HK-2 (cell line): ENCODE data around the gene DIAPH2.
A peak's percentile ranks its signal among the peaks of the same experiment; 100 is the strongest.

Experiments used
- DNase-seq: peaks from one replicate; pipeline ENCODE4 v3.0.0-alpha.2; 2018; ENCODE audit not compliant: unreplicated experiment

Gene DIAPH2

GRCh38 chrX:97563531-97564133, 879.0 kb downstream of the DIAPH2 start:
- peak; percentile 10 for DNase-seq

GRCh38 chrX:97564496-97564895, 879.9 kb downstream of the DIAPH2 start:
- DNase-seq: no peak

- no peak for DNase-seq
These were observed 902.5 kb downstream of the DIAPH2 start for GRCh38 chrX:97587171-97587570.

DNA sequence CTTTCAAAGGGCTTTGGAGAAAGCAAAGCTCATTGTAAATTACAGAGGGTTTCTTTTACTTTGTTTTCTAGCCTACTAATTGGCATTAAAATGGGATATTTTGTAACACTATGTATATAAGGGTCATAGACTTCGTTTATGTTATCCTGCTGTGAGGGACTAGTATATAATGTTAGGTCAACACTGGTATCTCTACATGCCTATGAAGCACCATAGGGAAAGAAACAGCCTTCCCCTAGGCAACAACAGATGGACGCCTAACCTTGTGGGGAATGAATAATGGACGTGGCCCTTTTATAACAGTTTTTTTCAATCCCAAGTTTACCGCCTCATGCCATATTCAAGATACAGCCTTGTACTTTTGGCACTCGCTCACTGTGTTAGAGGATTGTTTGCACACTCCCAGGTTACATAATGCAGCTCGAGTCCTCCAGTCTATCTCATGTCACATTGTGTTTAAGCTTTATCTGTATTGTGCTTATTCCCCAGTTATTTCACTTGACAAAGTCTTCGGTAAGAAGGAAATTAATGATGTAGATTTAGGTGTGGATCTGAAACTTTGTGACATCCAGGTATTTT, 910.1 kb downstream of the DIAPH2 start:
- no peak for DNase-seq

- DNase-seq: no peak
These were observed 913.3 kb downstream of the DIAPH2 start for GRCh38 chrX:97597954-97598353.

- no peak for DNase-seq
These were observed 918.0 kb downstream of the DIAPH2 start for GRCh38 chrX:97602465-97603258.

GRCh38 chrX:97605271-97605670, 920.6 kb downstream of the DIAPH2 start:
- DNase-seq: no peak

GRCh38 chrX:97609357-97609756, 924.7 kb downstream of the DIAPH2 start:
- DNase-seq: no peak

DNA sequence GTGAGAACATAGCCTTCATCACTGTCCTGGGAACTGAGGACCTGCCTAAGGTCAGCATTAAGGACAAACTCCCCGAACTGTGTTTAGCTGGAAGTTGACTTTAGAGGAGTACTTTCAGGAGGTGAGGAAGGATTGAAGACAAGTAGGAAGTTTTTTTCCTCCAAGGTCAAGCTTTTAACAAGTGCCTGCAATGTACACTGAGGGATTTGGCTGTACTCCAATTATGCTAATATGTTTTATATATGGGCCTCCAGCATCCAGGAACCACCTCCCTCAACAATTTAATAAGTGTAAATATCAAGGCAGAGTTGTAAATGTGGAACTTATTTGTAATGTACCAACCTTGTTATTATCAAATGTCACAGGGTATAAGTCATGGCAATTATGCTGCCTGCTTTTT, 925.3 kb downstream of the DIAPH2 start:
- no peak for DNase-seq

DNA sequence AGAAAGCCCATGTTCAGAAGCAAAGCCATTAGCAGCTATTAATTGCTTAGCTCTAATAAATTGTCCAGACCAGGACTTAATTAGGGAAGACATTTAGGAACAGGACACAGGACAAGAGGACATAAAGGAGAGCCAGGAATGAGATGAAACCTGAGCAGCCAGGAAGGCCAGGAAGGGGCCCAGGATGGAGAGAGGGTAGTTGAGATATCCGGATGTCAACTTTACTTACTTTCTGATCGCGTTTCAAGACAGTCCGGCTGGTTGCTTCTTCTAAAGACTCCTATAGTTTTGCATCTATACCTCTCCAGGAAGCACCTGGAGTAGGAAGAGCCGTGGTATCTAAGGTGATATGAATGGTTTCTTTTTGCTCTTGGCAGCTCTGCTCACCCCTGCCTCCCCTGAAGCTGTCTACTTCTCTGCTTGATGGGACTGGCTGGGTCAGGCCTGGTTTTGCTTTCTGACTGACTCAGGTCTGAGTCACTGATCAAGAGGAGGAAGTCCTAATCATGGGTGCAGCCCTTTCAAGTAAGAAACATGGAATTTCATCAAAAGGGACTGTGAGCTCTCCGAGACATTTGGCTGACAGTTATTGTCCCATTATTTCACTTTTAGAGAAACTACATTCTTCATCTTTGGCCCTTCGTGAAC, 932.4 kb downstream of the DIAPH2 start:
- DNase-seq: peak; percentile 29

GRCh38 chrX:97619499-97619898, 934.9 kb downstream of the DIAPH2 start:
- no peak for DNase-seq

DNA sequence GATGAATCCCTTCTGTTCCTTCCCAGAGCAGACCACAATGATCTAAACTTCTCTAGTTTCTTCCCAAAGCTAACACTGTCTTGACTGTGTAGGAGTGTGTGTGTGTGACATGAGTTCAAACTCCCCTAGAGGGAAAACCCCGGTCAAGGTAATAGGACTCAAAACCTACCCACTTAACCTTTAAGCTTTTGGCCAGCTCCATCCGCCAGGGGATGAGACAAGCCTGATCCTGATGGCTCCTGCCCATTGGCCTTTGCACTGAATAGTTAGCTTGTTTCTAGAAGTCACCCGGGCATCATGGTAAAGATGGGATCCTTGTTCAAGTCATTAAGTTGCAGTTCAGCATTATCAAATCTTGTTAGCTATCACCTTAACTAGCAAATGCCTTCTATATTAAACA, 937.5 kb downstream of the DIAPH2 start:
- DNase-seq: no peak

DNA sequence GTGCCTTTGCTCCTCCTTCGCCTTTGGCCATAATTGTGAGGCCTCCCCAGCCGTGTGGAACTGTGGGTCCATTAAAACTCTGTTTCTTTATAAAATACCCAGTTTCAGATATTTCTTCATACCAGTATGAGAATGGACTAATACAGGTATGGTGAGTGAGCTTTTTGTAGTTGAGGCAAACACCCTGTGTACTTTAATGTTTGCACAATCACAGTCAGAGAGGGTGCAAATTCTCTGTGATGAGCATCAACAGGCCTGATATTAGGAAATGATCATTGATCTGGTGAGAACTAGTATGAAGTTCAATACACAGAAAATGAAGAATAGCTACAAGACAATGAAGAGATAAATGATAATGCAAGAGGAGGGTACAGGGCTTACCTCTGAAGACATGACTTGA, 943.7 kb downstream of the DIAPH2 start:
- DNase-seq: no peak

DNA sequence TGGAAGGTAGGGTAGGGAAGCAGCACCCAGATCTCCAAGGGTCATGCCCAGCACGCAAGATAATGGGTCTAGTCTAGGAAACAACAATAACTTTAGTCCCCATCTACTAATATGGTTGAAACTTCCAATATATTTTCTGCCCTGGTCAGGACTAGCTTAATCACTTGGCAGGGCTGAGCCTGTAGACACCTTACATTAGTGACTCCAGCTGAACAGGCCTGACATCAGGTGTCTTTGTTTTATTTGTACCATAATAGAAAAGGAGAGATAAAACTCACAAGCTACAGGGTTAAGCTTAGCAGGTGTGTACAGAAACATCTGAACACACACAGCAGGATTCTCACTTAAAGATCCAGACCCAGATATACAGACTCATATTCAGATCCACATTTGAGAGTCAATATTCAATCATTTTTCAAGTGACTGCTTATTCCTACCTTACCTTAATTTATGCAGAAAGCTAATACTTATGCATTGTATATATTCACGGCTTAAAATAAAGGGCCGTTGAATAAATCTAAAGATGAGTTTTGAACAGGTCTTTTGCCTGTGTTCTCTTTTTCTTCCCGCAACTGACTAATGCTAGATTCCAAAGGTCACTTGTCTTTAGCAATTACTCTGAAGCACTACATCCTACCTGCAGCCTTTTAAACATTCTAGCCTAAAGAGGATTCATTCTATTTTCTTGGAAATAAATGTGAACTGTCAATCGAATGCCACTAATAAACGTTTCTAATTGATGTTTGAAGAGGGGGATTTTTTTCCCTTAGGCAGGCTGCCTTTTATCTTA, 944.4 kb downstream of the DIAPH2 start:
- DNase-seq: no peak

DNA sequence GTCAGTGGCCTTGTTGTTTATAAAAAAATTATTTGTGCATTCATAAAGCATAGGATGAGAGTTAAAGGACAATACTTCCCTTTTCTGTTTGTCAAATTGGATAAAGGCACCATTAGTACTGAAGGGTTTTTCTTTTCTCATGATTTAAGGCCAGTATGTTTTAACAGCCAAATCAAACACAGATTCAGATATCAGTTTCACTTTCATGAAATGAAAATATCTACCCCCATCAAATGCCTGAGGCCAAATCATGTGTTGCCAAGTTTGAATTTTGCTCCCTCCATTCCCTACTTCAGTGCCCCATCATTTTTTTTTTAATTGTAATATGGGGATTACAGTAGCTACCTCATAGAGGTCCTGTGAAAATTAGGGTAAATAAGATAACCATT, 944.9 kb downstream of the DIAPH2 start:
- DNase-seq: no peak

DNA sequence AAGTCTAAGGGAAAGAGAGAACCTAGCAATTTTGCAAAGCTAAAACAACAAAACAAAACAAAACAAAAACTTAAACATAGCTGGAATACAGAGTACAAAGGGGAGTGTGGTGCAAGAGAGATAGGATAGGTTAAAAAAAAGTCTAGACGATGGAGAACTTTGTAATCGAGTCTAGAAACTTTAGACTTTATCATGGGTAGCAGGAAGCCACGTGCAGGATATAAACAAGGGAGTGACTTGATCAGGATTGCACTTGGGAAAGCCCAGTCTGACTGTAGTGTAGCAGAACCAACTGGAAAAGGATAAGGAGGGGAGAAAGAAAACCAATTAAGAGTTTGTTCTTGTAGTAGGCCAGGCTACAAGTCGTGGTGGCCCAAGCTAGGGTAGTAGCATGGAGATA, 949.2 kb downstream of the DIAPH2 start:
- DNase-seq: no peak

DNA sequence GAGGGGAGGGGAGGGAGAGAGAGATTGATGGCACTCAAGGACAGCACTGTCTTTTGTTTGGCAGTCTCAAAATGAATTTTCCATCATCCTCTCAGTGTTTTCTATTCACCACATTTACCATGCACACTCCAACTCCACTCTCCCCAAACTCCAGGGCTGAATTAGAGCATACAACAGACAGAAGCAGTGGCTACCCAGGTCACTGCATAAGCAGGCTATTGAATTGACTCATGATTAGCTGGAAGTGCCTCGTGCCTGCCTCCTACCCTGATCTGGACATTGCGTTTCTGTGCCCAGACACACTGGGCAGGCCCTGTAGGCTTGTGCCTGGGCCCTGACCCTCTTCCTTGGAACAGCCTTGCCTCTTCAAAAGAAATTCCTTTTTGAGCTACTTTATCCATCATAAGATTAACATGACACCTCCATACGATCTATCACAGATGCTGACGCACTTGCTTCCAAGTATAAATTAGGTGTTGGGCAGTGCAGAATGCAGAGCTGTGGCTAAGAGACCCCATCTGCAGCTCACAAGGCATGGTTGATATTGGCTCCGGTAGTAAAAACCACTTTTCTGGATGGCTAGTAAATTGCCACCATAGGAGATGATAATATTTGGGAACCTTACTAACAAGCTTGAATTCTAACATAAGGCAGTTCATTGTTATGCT, 952.0 kb downstream of the DIAPH2 start:
- no peak for DNase-seq

DNA sequence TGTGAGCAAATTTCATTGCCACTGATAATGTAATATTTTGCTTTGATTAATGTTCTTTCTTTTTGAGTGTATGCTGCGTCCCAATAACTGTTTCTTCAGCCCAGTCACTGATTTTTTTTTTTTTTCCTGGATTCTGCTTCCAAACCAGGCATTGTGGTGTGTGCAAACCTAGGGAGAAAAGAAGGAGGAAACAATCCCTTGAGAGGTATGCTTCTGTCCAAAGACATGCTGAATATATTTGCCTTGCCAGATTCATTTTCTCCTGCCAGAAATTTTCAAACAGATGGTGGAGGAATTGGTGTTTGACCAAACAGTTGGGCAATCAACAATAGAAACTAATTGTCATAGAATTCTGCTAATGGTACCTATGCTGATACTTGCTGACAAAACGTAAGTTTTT, 952.6 kb downstream of the DIAPH2 start:
- DNase-seq: no peak

DNA sequence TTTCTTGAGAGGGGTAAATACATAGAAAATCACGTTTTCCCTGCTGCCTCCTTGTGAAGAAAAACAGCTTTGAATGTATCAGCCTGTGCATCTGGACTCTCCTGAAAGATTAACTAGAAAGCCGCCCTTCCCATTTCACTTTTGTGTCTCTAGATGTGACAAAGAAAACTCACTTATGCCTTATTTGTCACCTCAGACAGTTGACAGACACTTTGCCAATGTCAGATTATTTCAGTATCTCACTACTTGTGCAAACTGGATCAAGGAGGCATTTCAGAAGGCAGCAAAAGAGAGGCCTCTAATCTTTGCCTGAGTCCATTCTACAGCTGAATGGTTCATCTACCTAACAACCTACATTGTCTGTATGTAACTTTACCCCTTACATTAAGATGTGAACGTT, 954.0 kb downstream of the DIAPH2 start:
- DNase-seq: no peak

DNA sequence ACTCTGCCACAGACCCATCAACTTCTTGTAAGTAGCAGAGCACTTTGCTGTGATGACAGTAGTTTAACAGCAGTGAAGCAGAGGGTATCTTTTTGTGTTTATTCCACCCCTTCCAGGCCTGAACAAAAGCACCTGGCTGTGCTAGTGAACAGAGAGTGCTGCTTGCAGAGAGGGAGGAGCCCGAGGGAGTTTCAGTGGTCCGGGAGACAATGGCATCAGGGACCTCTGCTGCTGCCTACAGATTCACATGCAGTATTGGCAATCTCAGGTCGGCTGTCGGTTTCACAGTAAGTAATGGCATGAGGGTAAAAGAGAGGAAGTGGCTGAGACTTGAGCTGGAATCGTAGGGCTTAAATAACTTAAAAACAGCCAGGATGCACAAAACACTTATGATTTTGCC, 954.9 kb downstream of the DIAPH2 start:
- no peak for DNase-seq
